ENCODE results near the gene APEH. TPM values are rescaled to one million over a fixed set of nuclear protein-coding genes. Genes with fewer than 3 reads are reported as not detected.

The APEH gene
- total RNA-seq, 3 donors from 2014 or later (not counting 1 experiment from before 2014, with no cell fraction given): 62.8 to 95.7 (median 77.5) TPM

DNA sequence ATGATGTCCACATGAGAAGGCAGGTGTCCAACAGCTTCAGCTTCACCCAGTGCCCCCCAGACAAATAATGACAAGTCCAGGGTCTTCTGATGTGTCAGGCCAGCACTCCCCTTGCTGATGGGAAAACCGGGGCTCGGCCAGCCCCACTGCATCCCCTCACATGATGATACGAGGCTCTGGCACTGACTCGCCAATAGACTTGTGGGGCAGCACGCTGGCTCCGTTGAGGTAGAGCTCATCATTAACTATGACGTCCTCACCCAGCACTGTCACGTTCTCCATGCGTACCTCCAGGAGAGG, 47.4 kb downstream of the APEH start:
- Mint-ChIP-seq H3K27ac (peak overlapping the region in 1 of 2 donors; percentile 93), H3K9me3 (no peaks in the 10 kb centered on the region), H3K36me3 (no peaks in the 10 kb centered on the region), H3K4me3 (no peak overlapping the region), H3K4me1 (peaks cover 34 to 46% of the 10 kb centered on the region in 2 donors), H3K27me3 (ENCODE audit: low read depth in 2 of 2) (no peaks in the 10 kb centered on the region)
- no peak for DNase-seq
- ATAC-seq: no peak
- TF ChIP-seq, protein P1, sequence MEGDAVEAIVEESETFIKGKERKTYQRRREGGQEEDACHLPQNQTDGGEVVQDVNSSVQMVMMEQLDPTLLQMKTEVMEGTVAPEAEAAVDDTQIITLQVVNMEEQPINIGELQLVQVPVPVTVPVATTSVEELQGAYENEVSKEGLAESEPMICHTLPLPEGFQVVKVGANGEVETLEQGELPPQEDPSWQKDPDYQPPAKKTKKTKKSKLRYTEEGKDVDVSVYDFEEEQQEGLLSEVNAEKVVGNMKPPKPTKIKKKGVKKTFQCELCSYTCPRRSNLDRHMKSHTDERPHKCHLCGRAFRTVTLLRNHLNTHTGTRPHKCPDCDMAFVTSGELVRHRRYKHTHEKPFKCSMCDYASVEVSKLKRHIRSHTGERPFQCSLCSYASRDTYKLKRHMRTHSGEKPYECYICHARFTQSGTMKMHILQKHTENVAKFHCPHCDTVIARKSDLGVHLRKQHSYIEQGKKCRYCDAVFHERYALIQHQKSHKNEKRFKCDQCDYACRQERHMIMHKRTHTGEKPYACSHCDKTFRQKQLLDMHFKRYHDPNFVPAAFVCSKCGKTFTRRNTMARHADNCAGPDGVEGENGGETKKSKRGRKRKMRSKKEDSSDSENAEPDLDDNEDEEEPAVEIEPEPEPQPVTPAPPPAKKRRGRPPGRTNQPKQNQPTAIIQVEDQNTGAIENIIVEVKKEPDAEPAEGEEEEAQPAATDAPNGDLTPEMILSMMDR (IDR thresholded peaks at IDR 0.05): no peak
- intact Hi-C loops (cut with micrococcal nuclease): no loop called here
- Histone ChIP-seq H3K36me3 (ENCODE audit: control insufficient read depth, insufficient read depth, low read length) (peaks cover 11% of the 10 kb centered on the region), H3K4me3 (ENCODE audit: low read length) (no peak overlapping the region), H3K27me3 (ENCODE audit: control insufficient read depth, insufficient read depth, low read length) (no peaks in the 10 kb centered on the region), H3K4me1 (ENCODE audit: control insufficient read depth, insufficient read depth, low read length) (peaks cover 51% of the 10 kb centered on the region), H3K9me3 (ENCODE audit: control insufficient read depth, insufficient read depth, low read length) (no peaks in the 10 kb centered on the region), H3K27ac (ENCODE audit: low read length) (no peak overlapping the region)
- WGBS (ENCODE audit: insufficient coverage): 92% methylated on average over 9 of the region's 9 CpGs

DNA sequence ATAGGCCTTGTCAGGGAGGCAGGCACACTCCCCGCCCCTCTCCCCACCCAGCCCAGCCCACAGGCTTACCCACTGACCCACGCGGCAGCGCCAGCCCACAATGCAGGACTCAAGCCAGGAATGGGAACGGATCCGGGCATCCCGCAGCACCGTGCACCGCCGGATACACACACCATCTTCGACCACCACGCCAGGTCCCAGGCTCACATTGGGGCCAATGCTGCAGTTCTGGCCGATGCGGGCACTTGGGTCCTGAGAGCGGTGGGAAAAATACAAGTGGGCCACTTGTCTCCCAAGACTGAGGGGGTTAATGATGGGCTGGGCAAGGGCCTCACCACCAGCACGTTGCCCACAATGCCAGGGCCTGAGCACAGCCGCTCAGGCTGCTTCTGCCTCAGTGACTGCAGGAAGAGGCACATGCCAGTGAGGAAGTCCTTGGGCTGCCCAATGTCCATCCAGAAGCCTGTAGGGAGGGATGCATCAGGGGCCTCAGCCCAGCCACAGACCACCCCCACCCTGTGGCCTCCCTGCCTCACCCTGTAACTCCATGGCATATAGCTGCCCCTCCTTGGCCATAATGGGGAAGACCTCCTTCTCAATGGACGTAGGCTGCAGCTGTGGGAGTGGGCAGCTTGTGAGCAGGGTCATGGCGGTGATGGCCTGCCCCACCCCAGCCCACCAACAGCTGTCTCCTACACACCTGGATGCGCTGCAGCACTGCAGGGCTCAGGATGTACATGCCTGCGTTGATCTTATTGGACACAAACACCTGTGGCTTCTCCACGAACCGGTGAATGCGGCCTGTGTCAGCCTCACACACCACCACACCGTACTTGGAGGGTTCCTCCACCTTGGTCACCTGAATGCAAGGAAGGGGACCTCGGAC, 48.0 kb downstream of the APEH start:
- no peak for DNase-seq
- H3K4me1 Mint-ChIP-seq: peaks cover 34 to 46% of the 10 kb centered on the region in 2 donors
- no peak for ATAC-seq
- WGBS (ENCODE audit: insufficient coverage): 94% methylated on average over 26 of the region's 26 CpGs
- H3K36me3 Mint-ChIP-seq: no peaks in the 10 kb centered on the region
- no peaks in the 10 kb centered on the region for H3K27me3 ChIP-seq (ENCODE audit: control insufficient read depth, insufficient read depth, low read length)
- no peaks in the 10 kb centered on the region for H3K9me3 ChIP-seq (ENCODE audit: control insufficient read depth, insufficient read depth, low read length)
- H3K4me1 ChIP-seq (ENCODE audit: control insufficient read depth, insufficient read depth, low read length): peaks cover 51% of the 10 kb centered on the region
- TF ChIP-seq, protein P1 (IDR thresholded peaks at IDR 0.05): no peak
- H3K27ac Mint-ChIP-seq: peak overlapping the region; percentile 88 to 93
- peaks cover 17% of the 10 kb centered on the region for H3K36me3 ChIP-seq (ENCODE audit: control insufficient read depth, insufficient read depth, low read length)
- H3K4me3 ChIP-seq (ENCODE audit: low read length): no peak overlapping the region
- peak overlapping the region; percentile 97 for H3K27ac ChIP-seq (ENCODE audit: low read length)
- no peaks in the 10 kb centered on the region for H3K27me3 Mint-ChIP-seq (ENCODE audit: low read depth in 2 of 2)
- no peaks in the 10 kb centered on the region for H3K9me3 Mint-ChIP-seq
- intact Hi-C loops (cut with micrococcal nuclease): no loop called here
- H3K4me3 Mint-ChIP-seq: peak overlapping the region; percentile 63

DNA sequence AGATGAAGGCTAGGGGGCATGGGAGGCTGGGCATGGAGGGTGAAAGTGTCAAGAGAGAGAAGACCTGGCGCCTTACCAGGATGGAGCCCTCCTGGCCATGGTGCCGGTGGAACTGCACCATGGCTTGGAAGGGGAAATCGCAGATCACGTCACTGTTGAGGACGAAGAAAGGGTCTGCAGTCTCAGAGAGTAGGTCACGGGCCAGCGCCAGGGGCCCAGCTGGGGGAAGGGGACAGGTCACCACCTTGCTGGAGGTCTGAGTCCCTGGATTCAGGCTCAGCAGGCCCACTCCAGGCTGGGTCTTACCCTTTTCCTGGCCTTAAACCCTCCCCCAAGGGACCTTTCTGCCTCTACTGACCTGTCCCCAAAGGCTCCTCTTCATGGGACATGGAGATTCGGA, 48.7 kb downstream of the APEH start:
- peak overlapping the region; percentile 92 for H3K4me3 Mint-ChIP-seq
- H3K36me3 ChIP-seq (ENCODE audit: control insufficient read depth, insufficient read depth, low read length): peaks cover 24% of the 10 kb centered on the region
- TF ChIP-seq, protein P1 (IDR thresholded peaks at IDR 0.05): no peak
- H3K27ac ChIP-seq (ENCODE audit: low read length): peak overlapping the region; percentile 97
- H3K4me3 ChIP-seq (ENCODE audit: low read length): peak overlapping the region; percentile 99
- H3K9me3 ChIP-seq (ENCODE audit: control insufficient read depth, insufficient read depth, low read length): no peaks in the 10 kb centered on the region
- H3K27me3 ChIP-seq (ENCODE audit: control insufficient read depth, insufficient read depth, low read length): no peaks in the 10 kb centered on the region
- intact Hi-C loops (cut with micrococcal nuclease): no loop called here
- no peaks in the 10 kb centered on the region for H3K27me3 Mint-ChIP-seq (ENCODE audit: low read depth in 2 of 2)
- peaks cover 51% of the 10 kb centered on the region for H3K4me1 ChIP-seq (ENCODE audit: control insufficient read depth, insufficient read depth, low read length)
- H3K27ac Mint-ChIP-seq: peak overlapping the region; percentile 88 to 93
- WGBS (ENCODE audit: insufficient coverage): 80% methylated on average over 8 of the region's 8 CpGs
- no peaks in the 10 kb centered on the region for H3K36me3 Mint-ChIP-seq
- H3K4me1 Mint-ChIP-seq: peaks cover 34 to 46% of the 10 kb centered on the region in 2 donors
- ATAC-seq: no peak
- DNase-seq: no peak
- H3K9me3 Mint-ChIP-seq: no peaks in the 10 kb centered on the region

Measured in natural killer cell (primary cell).